Measurements from ENCODE around the gene NYAP2.

Gene NYAP2

GRCh38 chr2:225402210-225402776 is 2.8 kb downstream of the NYAP2 start:
- no peak overlapping the region for H3K4me3 ChIP-seq (ENCODE audit: low read depth, low read length)
- DNase-seq (ENCODE audit: low read depth, low spot score): no peak
- POLR2A ChIA-PET: no interaction called here
- no peak for TF ChIP-seq CTCF (IDR thresholded peaks at IDR 0.05; ENCODE audit: insufficient read depth, low read length, missing control alignments)
- CTCF ChIA-PET: interaction anchor here (1.6 kb wide), 1 partner anchor 120 kb away, joined by 3 read pairs; no protein-coding TSS in a partner anchor

GRCh38 chr2:225411452-225411851 is 11.9 kb downstream of the NYAP2 start:
- CTCF ChIA-PET: no interaction called here
- DNase-seq (ENCODE audit: low read depth, low spot score): no peak
- TF ChIP-seq CTCF (IDR thresholded peaks at IDR 0.05; ENCODE audit: insufficient read depth, low read length, missing control alignments): no peak
- H3K4me3 ChIP-seq (ENCODE audit: low read depth, low read length): no peak overlapping the region
- POLR2A ChIA-PET: no interaction called here

GRCh38 chr2:225413786-225414185 is 14.3 kb downstream of the NYAP2 start:
- H3K4me3 ChIP-seq (ENCODE audit: low read depth, low read length): no peak overlapping the region
- TF ChIP-seq CTCF (IDR thresholded peaks at IDR 0.05; ENCODE audit: insufficient read depth, low read length, missing control alignments): no peak
- DNase-seq (ENCODE audit: low read depth, low spot score): no peak
- ChIA-PET POLR2A (no interaction called here), CTCF (no interaction called here)

- no peak for DNase-seq (ENCODE audit: low read depth, low spot score)
- CTCF ChIA-PET: no interaction called here
- no peak overlapping the region for H3K4me3 ChIP-seq (ENCODE audit: low read depth, low read length)
- no peak for TF ChIP-seq CTCF (IDR thresholded peaks at IDR 0.05; ENCODE audit: insufficient read depth, low read length, missing control alignments)
- POLR2A ChIA-PET: no interaction called here
These were observed 15.4 kb downstream of the NYAP2 start for GRCh38 chr2:225414902-225415301.

- POLR2A ChIA-PET: no interaction called here
- TF ChIP-seq CTCF (IDR thresholded peaks at IDR 0.05; ENCODE audit: insufficient read depth, low read length, missing control alignments): no peak
- CTCF ChIA-PET: no interaction called here
- no peak overlapping the region for H3K4me3 ChIP-seq (ENCODE audit: low read depth, low read length)
- DNase-seq (ENCODE audit: low read depth, low spot score): no peak
These were observed 15.8 kb downstream of the NYAP2 start for GRCh38 chr2:225415341-225415740.

- POLR2A ChIA-PET: no interaction called here
- no peak for DNase-seq (ENCODE audit: low read depth, low spot score)
- CTCF ChIA-PET: no interaction called here
These were observed 16.3 kb downstream of the NYAP2 start for GRCh38 chr2:225415792-225416191.

More at GRCh38 chr2:225415792-225416191, 16.3 kb downstream of the NYAP2 start:
- no peak overlapping the region for H3K4me3 ChIP-seq (ENCODE audit: low read depth, low read length)
- no peak for TF ChIP-seq CTCF (IDR thresholded peaks at IDR 0.05; ENCODE audit: insufficient read depth, low read length, missing control alignments)
